Kidney tubule cell (primary cell): ENCODE data around the gene ARR3.
A peak's percentile ranks its signal among the peaks of the same experiment; 100 is the strongest.
"Not testable (repeated sequence)": the region's sequence is repeated elsewhere in the genome, so short reads cannot be mapped to it uniquely, and the experiment has no call there.

Experiments used
- DNase-seq: peaks from one replicate; pipeline ENCODE4 v3.0.0-alpha.2; 2018; ENCODE audit warnings: low spot score

The ARR3 gene

DNA sequence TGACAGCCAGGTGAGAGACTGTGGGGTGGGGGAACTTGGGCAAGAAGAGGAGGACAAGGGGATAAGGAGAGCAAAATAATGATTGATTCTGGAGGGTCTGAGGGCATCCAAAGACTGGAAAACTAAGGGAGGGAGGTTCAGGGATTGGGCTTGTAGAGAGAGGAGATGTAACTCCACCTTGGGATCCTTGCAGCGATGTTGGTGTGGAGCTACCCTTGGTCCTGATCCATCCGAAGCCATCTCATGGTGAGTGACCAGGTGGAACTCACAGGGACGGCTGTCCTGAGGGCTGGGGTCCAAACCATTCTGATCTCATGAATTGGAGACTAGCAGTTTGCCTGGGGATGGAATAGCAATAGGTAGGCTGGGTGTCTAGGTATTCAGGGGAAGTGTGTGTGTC is 12.4 kb downstream of the ARR3 start:
- DNase-seq: no peak

DNA sequence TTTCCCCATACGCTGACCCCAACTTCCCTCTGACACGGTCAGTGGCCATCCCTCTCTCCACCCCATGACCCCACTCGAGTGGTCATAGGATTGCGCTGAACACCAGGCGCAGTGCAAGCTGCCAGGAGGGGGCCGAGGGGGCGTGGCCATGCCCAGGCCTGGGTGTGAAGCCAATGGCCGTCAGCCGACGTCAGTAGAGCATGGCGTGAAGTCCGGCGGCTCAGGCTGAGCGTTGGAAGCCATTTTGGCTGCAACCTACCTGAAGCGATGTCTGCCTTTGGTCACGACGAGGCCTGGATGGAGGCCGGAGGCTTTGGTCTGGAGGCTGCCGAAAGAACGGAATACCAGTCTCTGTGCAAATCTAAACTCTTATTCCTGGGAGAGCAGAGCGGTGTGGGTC is 13.8 kb downstream of the ARR3 start, which contains the start of gene RAB41:
Gene RAB41 (plus strand): TSS at position 222 of the 400 bp plus-strand sequence. CDS start 46 bp downstream, at position 268.
- DNase-seq: no peak

DNA sequence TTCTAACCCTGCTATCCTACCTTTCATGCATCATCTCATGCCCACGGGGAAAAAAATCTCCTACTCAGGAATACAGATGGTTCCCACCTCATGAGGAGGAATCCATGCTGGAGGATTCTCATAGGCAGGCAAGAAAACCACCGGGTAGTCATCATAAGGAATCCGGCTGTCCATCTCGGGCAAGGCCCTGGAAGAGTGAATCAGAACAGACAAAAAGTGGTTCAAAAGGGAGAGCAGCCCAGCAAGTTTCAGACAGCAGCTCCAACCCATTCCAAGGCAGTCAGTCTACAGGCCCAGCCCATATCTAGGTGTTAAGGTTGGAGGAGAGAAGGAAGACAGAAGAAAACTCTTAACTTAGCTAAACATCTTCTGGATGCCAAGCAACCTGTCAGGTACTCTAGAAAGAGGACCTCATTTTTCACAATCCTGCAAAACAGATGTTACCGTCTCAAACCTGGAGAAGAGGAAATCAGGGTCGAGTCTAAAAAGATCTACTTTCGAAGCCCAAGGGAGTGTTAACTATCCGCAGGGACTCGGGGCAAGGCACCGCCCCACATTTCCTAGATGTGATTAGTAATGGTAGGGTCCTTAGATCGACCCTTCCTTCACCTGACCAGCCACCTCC is 21.1 kb downstream of the ARR3 start:
- peak; percentile 16 for DNase-seq

DNA sequence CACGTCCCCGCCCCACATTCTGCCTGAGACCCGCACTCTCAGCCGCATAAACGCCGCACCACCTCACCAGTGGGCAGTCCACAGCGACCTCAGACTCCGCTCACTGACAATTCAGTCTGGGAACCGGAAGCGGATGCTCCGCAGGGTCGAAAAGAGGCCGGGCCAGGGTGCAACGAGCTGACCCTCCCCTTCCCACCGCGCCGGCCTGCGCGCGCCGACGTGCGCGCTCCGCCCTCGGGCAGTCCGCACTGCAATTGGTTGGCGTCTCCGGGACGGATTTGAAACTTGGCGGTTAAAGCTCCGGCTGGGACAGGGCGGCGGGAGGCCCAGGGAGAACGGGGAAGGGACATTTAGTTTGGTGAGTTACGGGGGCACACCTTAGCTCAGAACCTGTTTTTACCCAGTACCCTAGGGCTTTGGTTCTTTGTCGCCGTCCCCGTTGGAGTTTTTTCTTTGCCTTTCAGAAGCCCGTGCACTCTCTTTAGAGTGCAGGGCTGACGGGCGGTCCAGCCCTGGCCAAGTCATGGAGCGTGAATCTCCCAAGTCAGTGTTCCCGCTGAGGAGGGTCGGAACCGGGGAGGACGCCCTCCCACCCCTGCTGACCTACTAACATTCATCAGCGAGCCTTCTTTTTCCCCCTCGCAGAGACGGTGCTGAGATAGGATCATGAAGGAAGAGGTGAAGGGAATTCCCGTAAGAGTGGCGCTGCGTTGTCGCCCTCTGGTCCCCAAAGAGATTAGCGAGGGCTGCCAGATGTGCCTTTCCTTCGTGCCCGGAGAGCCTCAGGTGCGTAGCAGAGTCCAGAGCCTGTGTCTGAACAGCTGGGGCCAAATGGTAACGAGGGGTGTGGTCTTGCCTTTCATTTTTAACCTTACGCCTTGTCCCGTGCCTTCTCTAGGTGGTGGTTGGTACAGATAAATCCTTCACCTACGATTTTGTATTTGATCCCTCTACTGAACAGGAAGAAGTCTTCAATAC is 21.9 kb downstream of the ARR3 start, which contains the start of the genes KIF4A and PDZD11:
Gene KIF4A (plus strand): TSS at position 312 of the 978 bp plus-strand sequence. CDS start 355 bp downstream, at position 667.
Gene PDZD11 (minus strand): TSS at position 135 of the 978 bp plus-strand sequence. CDS start 586 bp downstream, outside the sequence.
- peak; percentile 86 for DNase-seq

DNA sequence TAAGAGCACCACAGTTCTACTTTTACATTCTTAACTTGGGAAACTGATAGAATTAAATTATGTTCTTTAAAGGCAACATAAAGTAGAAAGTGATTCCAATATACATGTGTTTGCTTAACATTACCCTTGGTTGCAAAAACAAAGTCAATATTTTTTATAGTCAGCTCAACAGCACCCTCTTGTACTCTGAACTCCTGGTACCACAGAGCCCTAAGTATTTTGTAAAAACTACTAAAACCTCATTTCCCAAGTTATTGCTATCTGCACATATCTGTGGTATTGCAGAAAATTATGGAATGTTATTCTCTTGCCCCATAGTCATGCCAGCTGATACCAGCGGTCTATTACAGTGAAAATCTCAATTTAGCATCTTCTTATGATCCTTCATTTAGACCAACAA is 24.7 kb downstream of the ARR3 start:
- DNase-seq: no peak

DNA sequence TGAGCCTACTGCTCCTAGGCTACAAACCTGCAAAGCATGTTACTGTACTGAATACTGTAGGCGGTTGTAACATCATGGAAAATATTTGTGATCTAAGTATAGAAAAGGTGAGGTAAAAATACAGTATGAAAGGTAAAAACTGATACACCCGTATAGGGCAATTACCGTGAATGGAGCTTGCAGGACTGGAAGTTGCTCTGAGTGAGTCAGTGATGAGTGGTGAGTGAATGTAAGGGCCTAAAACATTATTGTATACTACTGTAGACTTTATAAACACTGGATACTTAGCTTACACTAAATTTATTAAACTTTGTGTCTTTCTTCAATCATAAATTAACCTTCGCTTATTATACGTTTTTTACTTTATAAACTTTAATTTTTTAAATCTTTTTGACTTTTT is 25.5 kb downstream of the ARR3 start:
- DNase-seq: no peak

DNA sequence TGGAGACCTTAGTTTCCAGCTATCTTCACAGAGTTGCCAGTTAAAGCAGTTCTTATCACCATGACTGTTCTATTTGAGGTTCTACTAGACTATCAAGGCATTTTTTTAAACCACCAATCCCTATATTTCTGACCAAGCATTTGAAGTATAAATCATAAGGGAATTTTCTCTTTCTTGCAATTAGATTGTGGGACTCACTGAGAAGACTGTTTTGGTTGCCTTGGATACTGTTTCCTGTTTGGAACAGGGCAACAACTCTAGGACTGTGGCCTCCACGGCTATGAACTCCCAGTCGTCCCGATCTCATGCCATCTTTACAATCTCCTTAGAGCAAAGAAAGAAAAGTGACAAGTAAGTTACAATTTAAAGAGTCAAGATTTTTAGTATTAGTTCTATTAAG is 33.6 kb downstream of the ARR3 start:
- DNase-seq: peak; percentile 37

DNA sequence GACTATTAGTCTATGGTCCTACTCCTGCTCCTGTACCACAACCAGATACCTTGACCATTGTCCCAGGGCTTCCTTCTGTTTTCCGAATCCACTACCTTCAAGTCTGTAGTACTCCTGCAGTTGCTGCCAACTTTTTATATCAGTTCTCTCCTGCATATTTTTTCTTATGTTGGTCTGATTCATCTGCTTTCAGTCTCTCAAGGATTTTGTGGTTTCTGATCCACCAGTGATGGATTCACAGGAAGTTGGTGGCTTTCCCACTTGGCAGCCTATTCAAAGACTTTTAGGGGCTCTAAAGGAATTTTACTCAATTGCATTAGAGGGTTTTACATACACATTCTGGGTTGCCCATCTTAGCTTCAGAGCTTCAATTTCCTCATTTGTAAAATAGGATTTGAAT is 45.4 kb downstream of the ARR3 start:
- peak; percentile 23 for DNase-seq

DNA sequence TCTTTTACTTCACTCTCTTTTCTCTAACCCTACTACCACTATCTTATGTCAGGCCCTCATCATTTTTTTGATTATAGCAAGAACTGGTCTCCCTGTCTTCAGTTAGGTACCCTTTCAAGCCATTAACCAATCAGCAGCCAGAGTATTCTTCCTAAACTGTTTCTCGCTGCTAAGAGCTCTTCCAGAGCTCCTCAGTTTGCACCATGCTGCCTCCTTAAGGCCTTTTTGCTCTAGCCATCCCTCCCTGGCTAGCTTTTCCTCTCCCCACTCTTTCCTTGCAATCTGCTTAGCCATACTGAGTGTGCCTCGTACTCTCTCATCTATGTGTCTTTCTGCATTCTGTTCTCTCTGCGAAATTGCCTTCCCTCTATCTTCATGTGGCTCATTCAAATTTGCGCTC is 54.6 kb downstream of the ARR3 start:
- DNase-seq: no peak

DNA sequence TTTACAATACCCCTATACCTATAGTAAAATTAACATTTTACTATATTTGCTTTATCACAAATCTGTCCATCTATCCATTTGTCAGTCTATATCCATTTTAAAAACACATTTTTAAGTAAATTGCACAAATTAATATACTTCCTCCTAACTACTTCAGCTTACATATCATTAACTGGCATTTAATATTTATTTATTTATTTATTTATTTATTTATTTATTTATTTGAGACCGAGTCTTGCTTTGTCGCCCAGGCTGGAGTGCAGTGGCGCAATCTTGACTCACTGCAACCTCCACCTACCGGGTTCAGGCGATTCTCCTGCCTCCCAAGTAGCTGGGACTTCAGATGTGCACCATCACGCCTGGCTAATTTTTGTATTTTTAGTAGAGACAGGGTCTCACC is 55.5 kb downstream of the ARR3 start:
- DNase-seq: not testable (repeated sequence)

DNA sequence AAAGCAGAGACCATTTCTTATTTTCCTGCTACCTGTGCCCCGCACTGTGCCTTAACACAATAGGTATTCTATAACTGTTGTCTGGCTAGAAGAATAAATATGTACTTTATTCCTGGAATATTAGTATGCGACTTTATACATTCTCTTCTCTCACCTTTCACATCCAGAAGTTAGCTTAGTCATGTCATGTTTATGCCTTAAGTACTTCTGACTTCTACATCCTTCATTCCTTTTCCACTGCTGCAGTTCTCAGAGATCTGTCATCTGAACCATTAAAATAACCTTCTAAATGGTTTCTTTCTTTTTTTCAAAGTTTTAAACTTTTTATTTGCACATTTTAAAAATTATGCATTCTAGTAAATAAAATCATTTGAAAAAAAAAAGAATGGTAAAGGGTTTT is 56.2 kb downstream of the ARR3 start:
- no peak for DNase-seq

DNA sequence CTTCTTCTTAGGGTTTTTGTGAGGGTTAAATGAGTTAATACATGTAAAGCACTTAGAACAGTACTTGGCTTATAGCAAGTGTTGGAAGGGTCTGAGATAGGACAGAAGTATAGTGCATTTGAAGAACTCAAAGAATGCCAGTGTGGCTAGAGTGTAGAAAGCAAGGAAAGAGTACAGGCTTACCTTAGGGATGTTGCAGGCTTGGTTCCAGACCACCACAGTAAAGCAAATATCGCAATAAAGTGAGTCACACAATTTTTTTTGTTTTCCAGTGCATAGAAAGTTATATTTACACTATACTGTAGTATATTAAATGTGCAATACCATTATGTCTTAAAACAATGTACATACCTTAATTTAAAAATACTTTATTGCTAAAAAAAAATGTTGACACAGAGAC is 63.0 kb downstream of the ARR3 start:
- DNase-seq: no peak
